Measurements from ENCODE around the gene PREX1.

The PREX1 gene

DNA sequence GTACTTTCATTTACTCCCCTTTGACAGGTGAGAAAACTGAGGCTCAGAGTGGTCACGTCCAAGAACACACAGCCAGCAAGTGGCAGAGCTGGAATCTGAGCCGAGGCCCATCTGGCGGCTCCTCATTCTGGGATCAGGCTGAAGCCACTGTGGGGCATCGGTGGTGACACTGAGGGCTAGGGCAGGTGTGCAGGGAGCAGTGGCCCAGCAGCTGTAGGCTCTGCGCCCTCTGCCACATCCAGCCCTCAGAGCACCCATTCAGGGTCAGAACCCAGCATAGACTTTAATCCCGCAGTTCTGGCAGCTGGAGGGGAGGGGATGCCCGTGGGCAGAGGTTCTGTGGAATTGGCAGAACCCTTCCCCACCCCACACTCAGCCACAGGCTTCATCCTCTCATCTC, 210.3 kb downstream of the PREX1 start:
- no peaks in the 10 kb centered on the region for H3K36me3 ChIP-seq
- TF ChIP-seq, protein P1, sequence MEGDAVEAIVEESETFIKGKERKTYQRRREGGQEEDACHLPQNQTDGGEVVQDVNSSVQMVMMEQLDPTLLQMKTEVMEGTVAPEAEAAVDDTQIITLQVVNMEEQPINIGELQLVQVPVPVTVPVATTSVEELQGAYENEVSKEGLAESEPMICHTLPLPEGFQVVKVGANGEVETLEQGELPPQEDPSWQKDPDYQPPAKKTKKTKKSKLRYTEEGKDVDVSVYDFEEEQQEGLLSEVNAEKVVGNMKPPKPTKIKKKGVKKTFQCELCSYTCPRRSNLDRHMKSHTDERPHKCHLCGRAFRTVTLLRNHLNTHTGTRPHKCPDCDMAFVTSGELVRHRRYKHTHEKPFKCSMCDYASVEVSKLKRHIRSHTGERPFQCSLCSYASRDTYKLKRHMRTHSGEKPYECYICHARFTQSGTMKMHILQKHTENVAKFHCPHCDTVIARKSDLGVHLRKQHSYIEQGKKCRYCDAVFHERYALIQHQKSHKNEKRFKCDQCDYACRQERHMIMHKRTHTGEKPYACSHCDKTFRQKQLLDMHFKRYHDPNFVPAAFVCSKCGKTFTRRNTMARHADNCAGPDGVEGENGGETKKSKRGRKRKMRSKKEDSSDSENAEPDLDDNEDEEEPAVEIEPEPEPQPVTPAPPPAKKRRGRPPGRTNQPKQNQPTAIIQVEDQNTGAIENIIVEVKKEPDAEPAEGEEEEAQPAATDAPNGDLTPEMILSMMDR (IDR thresholded peaks at IDR 0.05), result no peak
- H3K27me3 ChIP-seq, result no peaks in the 10 kb centered on the region
- no peak for DNase-seq
- no peak overlapping the region for H3K4me3 ChIP-seq
- H3K4me1 ChIP-seq, result peaks cover 0 to 23% (median 18%) of the 10 kb centered on the region in 4 donors
- intact Hi-C loops (cut with DNase I; ENCODE audit: low total_unique reads), result loop anchor here (5.0 kb wide), 1 partner anchor 940 kb away; no protein-coding TSS in a partner anchor
- H3K9me3 ChIP-seq, result no peaks in the 10 kb centered on the region
- no peak overlapping the region for H3K27ac ChIP-seq

DNA sequence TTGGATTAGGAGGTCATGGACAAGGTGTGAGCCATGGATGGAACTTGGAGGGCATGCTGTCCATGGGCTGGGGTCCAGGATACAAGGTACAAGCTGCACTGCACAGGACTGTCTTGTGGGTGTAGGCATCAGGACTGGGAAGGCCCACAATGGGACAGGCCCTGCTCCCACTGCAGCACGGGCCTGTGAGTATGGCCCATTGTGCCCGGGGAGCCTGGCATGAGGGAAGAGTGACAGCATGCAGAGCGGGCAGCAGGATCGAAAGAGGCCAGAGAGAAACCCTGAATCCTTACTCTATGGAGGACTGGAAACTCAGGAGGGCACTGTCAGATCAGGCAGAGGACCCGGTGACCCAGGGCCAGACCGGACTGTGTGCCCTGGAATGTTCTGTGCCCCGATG, 211.3 kb downstream of the PREX1 start:
- DNase-seq, result peak in 1 of 2 donors; percentile 42
- Histone ChIP-seq H3K4me3 (no peak overlapping the region), H3K36me3 (no peaks in the 10 kb centered on the region), H3K27me3 (no peaks in the 10 kb centered on the region), H3K4me1 (peaks cover 0 to 23% (median 18%) of the 10 kb centered on the region in 4 donors), H3K9me3 (no peaks in the 10 kb centered on the region), H3K27ac (no peak overlapping the region)
- intact Hi-C loops (cut with DNase I; ENCODE audit: low total_unique reads), result loop anchor here (5.0 kb wide), 1 partner anchor 939 kb away; no protein-coding TSS in a partner anchor
- TF ChIP-seq, protein P1 (IDR thresholded peaks at IDR 0.05), result no peak

DNA sequence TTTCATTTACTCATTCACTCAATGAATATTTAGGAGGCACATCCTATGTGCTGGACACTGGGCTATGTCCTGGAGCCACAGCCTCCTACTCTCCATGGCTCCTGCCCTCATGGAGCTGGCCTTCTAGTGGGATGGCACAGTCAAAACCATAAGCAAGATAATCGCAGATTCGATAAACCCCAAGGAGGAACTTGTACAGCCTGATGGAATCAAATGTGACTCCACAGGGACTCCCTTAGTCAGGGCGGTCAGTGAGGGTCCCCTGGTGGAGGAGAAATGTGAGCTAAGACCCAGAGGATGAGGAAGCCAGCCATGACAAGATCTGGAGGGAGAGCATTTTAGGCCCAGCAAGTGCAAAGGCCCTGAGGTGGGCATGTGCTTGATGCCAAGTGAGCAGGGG, 211.9 kb downstream of the PREX1 start:
- Histone ChIP-seq H3K4me3 (no peak overlapping the region), H3K9me3 (no peaks in the 10 kb centered on the region), H3K4me1 (peaks cover 0 to 17% (median 13%) of the 10 kb centered on the region in 4 donors), H3K27me3 (no peaks in the 10 kb centered on the region), H3K36me3 (no peaks in the 10 kb centered on the region), H3K27ac (no peak overlapping the region)
- intact Hi-C loops (cut with DNase I; ENCODE audit: low total_unique reads), result loop anchor here (5.0 kb wide), 1 partner anchor 939 kb away; no protein-coding TSS in a partner anchor
- TF ChIP-seq, protein P1 (IDR thresholded peaks at IDR 0.05), result no peak
- DNase-seq, result peak in 1 of 2 donors; percentile 46

DNA sequence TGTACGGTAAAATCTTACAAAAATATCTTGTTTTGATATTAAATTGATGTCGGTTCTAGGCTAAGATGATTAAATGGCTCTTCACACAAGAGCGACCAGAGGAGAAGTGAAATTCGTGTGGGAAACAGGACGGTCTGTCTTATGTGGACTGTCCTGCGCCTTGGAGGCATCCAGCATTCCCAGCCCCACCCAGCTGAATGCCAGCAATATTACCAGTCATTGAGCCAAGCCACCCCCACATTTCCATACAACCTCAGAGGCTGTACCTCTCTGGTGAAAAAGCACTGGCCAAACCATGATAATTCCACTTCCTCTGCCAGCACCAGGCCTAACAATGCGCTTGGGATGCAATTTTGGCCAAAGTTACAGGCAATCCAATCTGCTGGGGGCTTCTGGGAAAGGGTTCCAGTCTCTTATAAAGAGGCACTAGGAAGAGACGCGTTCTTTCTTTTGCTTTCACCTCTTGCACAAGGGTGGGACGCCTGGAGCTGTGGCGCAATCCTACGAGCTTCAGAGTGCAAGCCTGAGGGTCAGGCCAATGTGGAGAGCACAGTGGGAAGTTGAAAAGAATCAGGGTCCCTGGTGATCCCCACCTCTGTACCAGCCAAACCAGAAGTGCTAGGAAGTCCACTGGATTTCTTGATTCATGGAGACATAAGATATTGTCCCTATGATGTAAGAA, 213.1 kb downstream of the PREX1 start:
- peak in 1 of 2 donors; percentile 31 for DNase-seq
- H3K4me3 ChIP-seq, result no peak overlapping the region
- H3K4me1 ChIP-seq, result peaks cover 0 to 8% (median 2%) of the 10 kb centered on the region in 4 donors
- H3K27me3 ChIP-seq, result no peaks in the 10 kb centered on the region
- no peaks in the 10 kb centered on the region for H3K9me3 ChIP-seq
- no peak overlapping the region for H3K27ac ChIP-seq
- intact Hi-C loops (cut with DNase I; ENCODE audit: low total_unique reads), result loop anchor here (5.0 kb wide), 1 partner anchor 937 kb away; no protein-coding TSS in a partner anchor
- H3K36me3 ChIP-seq, result no peaks in the 10 kb centered on the region
- TF ChIP-seq, protein P1 (IDR thresholded peaks at IDR 0.05), result no peak

DNA sequence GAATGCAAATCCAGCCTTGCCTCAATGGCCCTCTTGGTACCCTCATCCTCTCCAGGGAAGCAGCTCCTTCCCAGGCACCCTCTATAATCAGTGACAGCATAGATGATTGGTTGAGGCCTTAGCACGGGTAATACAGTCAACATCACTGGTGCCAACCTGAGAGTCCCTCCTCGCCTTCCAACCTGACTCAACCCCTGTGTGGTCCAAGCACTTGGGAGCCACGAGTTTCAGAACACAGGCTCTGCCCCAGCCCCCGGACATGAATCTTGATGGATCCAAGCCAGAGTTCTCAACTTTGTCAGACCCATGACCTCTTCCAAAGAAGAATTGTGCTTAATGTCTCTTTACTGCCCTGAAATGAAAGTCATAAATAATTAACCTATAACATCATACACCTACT, 213.9 kb downstream of the PREX1 start:
- H3K4me3 ChIP-seq, result no peak overlapping the region
- no peaks in the 10 kb centered on the region for H3K27me3 ChIP-seq
- no peak overlapping the region for H3K27ac ChIP-seq
- DNase-seq, result peak in 1 of 2 donors; percentile 11
- TF ChIP-seq, protein P1 (IDR thresholded peaks at IDR 0.05), result no peak
- no peaks in the 10 kb centered on the region for H3K36me3 ChIP-seq
- intact Hi-C loops (cut with DNase I; ENCODE audit: low total_unique reads), result no loop called here
- H3K9me3 ChIP-seq, result no peaks in the 10 kb centered on the region
- H3K4me1 ChIP-seq, result no peaks in the 10 kb centered on the region
